GM21723 (cell line): ENCODE results near the gene IGF2BP3.
"Not testable (repeated sequence)": the region's sequence is repeated elsewhere in the genome, so short reads cannot be mapped to it uniquely, and the experiment has no call there.

Experiments
- ATAC-seq: cut with Tn5 transposase; IDR thresholded peaks from one replicate; pipeline ENCODE4 v1.9.1; 2021; ENCODE audit warnings: mild to moderate bottlenecking, moderate library complexity; ENCODE audit not compliant: unreplicated experiment

IGF2BP3 gene

GRCh38 chr7:23343806-23344475, 126.3 kb downstream of the IGF2BP3 start:
- no peak for ATAC-seq

GRCh38 chr7:23343102-23343501, 127.2 kb downstream of the IGF2BP3 start:
- no peak for ATAC-seq

GRCh38 chr7:23341846-23342598, 128.3 kb downstream of the IGF2BP3 start:
- ATAC-seq: no peak

- ATAC-seq: no peak
Observed at GRCh38 chr7:23338863-23339262, 131.4 kb downstream of the IGF2BP3 start.

- no peak for ATAC-seq
Observed at GRCh38 chr7:23338439-23338838, 131.9 kb downstream of the IGF2BP3 start.

GRCh38 chr7:23337374-23337773, 132.9 kb downstream of the IGF2BP3 start:
- no peak for ATAC-seq

GRCh38 chr7:23336799-23337283, 133.4 kb downstream of the IGF2BP3 start:
- no peak for ATAC-seq

- no peak for ATAC-seq
Observed at GRCh38 chr7:23336086-23336485, 134.2 kb downstream of the IGF2BP3 start.

- ATAC-seq: no peak
Observed at GRCh38 chr7:23335621-23336020, 134.7 kb downstream of the IGF2BP3 start.

- ATAC-seq: no peak
Observed at GRCh38 chr7:23335136-23335535, 135.2 kb downstream of the IGF2BP3 start.

- no peak for ATAC-seq
Observed at GRCh38 chr7:23334482-23335056, 135.7 kb downstream of the IGF2BP3 start.

- no peak for ATAC-seq
Observed at GRCh38 chr7:23333671-23334246, 136.5 kb downstream of the IGF2BP3 start.

GRCh38 chr7:23332910-23333612, 137.2 kb downstream of the IGF2BP3 start:
- ATAC-seq: no peak

- ATAC-seq: no peak
Observed at GRCh38 chr7:23332193-23332592, 138.1 kb downstream of the IGF2BP3 start.

GRCh38 chr7:23331132-23331531, 139.2 kb downstream of the IGF2BP3 start:
- no peak for ATAC-seq

GRCh38 chr7:23315366-23315765, 154.9 kb downstream of the IGF2BP3 start:
- ATAC-seq: no peak

- not testable (repeated sequence) for ATAC-seq
Observed at GRCh38 chr7:23312141-23312540, 158.2 kb downstream of the IGF2BP3 start.

- ATAC-seq: no peak
Observed at GRCh38 chr7:23308754-23309153, 161.5 kb downstream of the IGF2BP3 start.

GRCh38 chr7:23306936-23307521, 163.3 kb downstream of the IGF2BP3 start:
- no peak for ATAC-seq

- no peak for ATAC-seq
Observed at GRCh38 chr7:23299770-23300300, 170.5 kb downstream of the IGF2BP3 start.
